ENCODE measurements around the gene FTCDNL1.

Gene FTCDNL1

GRCh38 chr2:199855812-199856211 lies 4.8 kb upstream of the FTCDNL1 start:
- Mint-ChIP-seq H3K4me1 (peaks cover 4% of the 10 kb centered on the region), H3K27ac (no peak overlapping the region), H3K4me3 (no peak overlapping the region), H3K27me3 (peaks cover 46% of the 10 kb centered on the region), H3K9me3 (no peaks in the 10 kb centered on the region), H3K36me3 (no peaks in the 10 kb centered on the region)
- DNase-seq = no peak
- CTCF ChIA-PET = interaction anchor here (0.7 to 0.9 kb wide), 3 partner anchors 16 to 55 kb away, joined by 3 read pairs; no protein-coding TSS in a partner anchor

- H3K27me3 Mint-ChIP-seq = peaks cover 35% of the 10 kb centered on the region
- CTCF ChIA-PET = interaction anchor here (0.9 to 1.6 kb wide), 4 partner anchors 9 to 620 kb away, joined by 3 to 4 read pairs (median 4); no protein-coding TSS in a partner anchor
- peaks cover 12% of the 10 kb centered on the region for H3K4me1 Mint-ChIP-seq
These were observed 891 bp upstream of the FTCDNL1 start for GRCh38 chr2:199851883-199852282.

GRCh38 chr2:199851501-199851810 lies 464 bp upstream of the FTCDNL1 start:
- CTCF ChIA-PET = interaction anchor here (1.6 kb wide), 1 partner anchor 10 kb away, joined by 4 read pairs; no protein-coding TSS in a partner anchor
- H3K36me3 Mint-ChIP-seq = no peaks in the 10 kb centered on the region
- H3K4me1 Mint-ChIP-seq = peaks cover 12% of the 10 kb centered on the region
- H3K27me3 Mint-ChIP-seq = peaks cover 30% of the 10 kb centered on the region
- H3K27ac Mint-ChIP-seq = peak overlapping the region; percentile 73
- H3K9me3 Mint-ChIP-seq = no peaks in the 10 kb centered on the region
- DNase-seq = no peak
- peak overlapping the region; percentile 97 for H3K4me3 Mint-ChIP-seq

More at GRCh38 chr2:199851883-199852282, 891 bp upstream of the FTCDNL1 start:
- Mint-ChIP-seq H3K9me3 (no peaks in the 10 kb centered on the region), H3K27ac (no peak overlapping the region), H3K4me3 (no peak overlapping the region), H3K36me3 (no peaks in the 10 kb centered on the region)
- no peak for DNase-seq

GRCh38 chr2:199850218-199850717 lies 724 bp downstream of the FTCDNL1 start:
- H3K27ac Mint-ChIP-seq = peak overlapping the region; percentile 78
- H3K36me3 Mint-ChIP-seq = no peaks in the 10 kb centered on the region
- H3K4me3 Mint-ChIP-seq = peak overlapping the region; percentile 66
- CTCF ChIA-PET = no interaction called here
- H3K4me1 Mint-ChIP-seq = peaks cover 12% of the 10 kb centered on the region
- no peak for DNase-seq
- peaks cover 24% of the 10 kb centered on the region for H3K27me3 Mint-ChIP-seq
- no peaks in the 10 kb centered on the region for H3K9me3 Mint-ChIP-seq

- DNase-seq = no peak
- Mint-ChIP-seq H3K27ac (no peak overlapping the region), H3K36me3 (no peaks in the 10 kb centered on the region), H3K4me1 (peaks cover 12% of the 10 kb centered on the region), H3K4me3 (no peak overlapping the region), H3K27me3 (peaks cover 13% of the 10 kb centered on the region), H3K9me3 (no peaks in the 10 kb centered on the region)
- CTCF ChIA-PET = no interaction called here
These were observed 2.4 kb downstream of the FTCDNL1 start for GRCh38 chr2:199848389-199849130.

- CTCF ChIA-PET = interaction anchor here (0.9 kb wide), 1 partner anchor 17 kb away, joined by 3 read pairs; no protein-coding TSS in a partner anchor
- Mint-ChIP-seq H3K4me1 (peaks cover 12% of the 10 kb centered on the region), H3K4me3 (no peak overlapping the region), H3K27me3 (peaks cover 9% of the 10 kb centered on the region), H3K36me3 (no peaks in the 10 kb centered on the region), H3K27ac (no peak overlapping the region), H3K9me3 (no peaks in the 10 kb centered on the region)
- no peak for DNase-seq
These were observed 3.7 kb downstream of the FTCDNL1 start for GRCh38 chr2:199847181-199847864.

GRCh38 chr2:199842631-199843395 lies 8.2 kb downstream of the FTCDNL1 start:
- Mint-ChIP-seq H3K36me3 (no peaks in the 10 kb centered on the region), H3K27ac (no peak overlapping the region)
- CTCF ChIA-PET = no interaction called here

GRCh38 chr2:199841409-199841808 lies 9.6 kb downstream of the FTCDNL1 start:
- Mint-ChIP-seq H3K9me3 (no peaks in the 10 kb centered on the region), H3K4me1 (no peaks in the 10 kb centered on the region), H3K27me3 (no peaks in the 10 kb centered on the region), H3K4me3 (no peak overlapping the region), H3K27ac (no peak overlapping the region), H3K36me3 (no peaks in the 10 kb centered on the region)
- CTCF ChIA-PET = no interaction called here
- no peak for DNase-seq

More at GRCh38 chr2:199842631-199843395, 8.2 kb downstream of the FTCDNL1 start:
- H3K27me3 Mint-ChIP-seq = no peaks in the 10 kb centered on the region
- H3K4me3 Mint-ChIP-seq = no peak overlapping the region
- H3K4me1 Mint-ChIP-seq = no peaks in the 10 kb centered on the region
- H3K9me3 Mint-ChIP-seq = no peaks in the 10 kb centered on the region
- no peak for DNase-seq

GRCh38 chr2:199838399-199838798 lies 12.6 kb downstream of the FTCDNL1 start:
- no peaks in the 10 kb centered on the region for H3K27me3 Mint-ChIP-seq
- H3K9me3 Mint-ChIP-seq = no peaks in the 10 kb centered on the region
- no peak overlapping the region for H3K4me3 Mint-ChIP-seq
- H3K27ac Mint-ChIP-seq = no peak overlapping the region
- H3K4me1 Mint-ChIP-seq = no peaks in the 10 kb centered on the region
- CTCF ChIA-PET = no interaction called here
- no peaks in the 10 kb centered on the region for H3K36me3 Mint-ChIP-seq
- no peak for DNase-seq

GRCh38 chr2:199836943-199837342 lies 14.0 kb downstream of the FTCDNL1 start:
- no peak overlapping the region for H3K27ac Mint-ChIP-seq
- no peaks in the 10 kb centered on the region for H3K36me3 Mint-ChIP-seq
- CTCF ChIA-PET = interaction anchor here (0.6 to 1.0 kb wide), 2 partner anchors 16 to 63 kb away, joined by 3 to 4 read pairs; no protein-coding TSS in a partner anchor
- no peaks in the 10 kb centered on the region for H3K9me3 Mint-ChIP-seq
- no peak for DNase-seq
- no peaks in the 10 kb centered on the region for H3K4me1 Mint-ChIP-seq
- H3K27me3 Mint-ChIP-seq = no peaks in the 10 kb centered on the region
- H3K4me3 Mint-ChIP-seq = no peak overlapping the region

- no peak for DNase-seq
- no peak overlapping the region for H3K4me3 Mint-ChIP-seq
- H3K36me3 Mint-ChIP-seq = no peaks in the 10 kb centered on the region
- no peaks in the 10 kb centered on the region for H3K27me3 Mint-ChIP-seq
- H3K9me3 Mint-ChIP-seq = no peaks in the 10 kb centered on the region
- H3K4me1 Mint-ChIP-seq = no peaks in the 10 kb centered on the region
- CTCF ChIA-PET = no interaction called here
- no peak overlapping the region for H3K27ac Mint-ChIP-seq
These were observed 17.5 kb downstream of the FTCDNL1 start for GRCh38 chr2:199833525-199833924.

- no peak overlapping the region for H3K27ac Mint-ChIP-seq
- no peaks in the 10 kb centered on the region for H3K9me3 Mint-ChIP-seq
- CTCF ChIA-PET = interaction anchor here (1.1 kb wide), 1 partner anchor 17 kb away, joined by 3 read pairs; no protein-coding TSS in a partner anchor
- no peaks in the 10 kb centered on the region for H3K4me1 Mint-ChIP-seq
- H3K27me3 Mint-ChIP-seq = no peaks in the 10 kb centered on the region
- H3K36me3 Mint-ChIP-seq = no peaks in the 10 kb centered on the region
- no peak for DNase-seq
- no peak overlapping the region for H3K4me3 Mint-ChIP-seq
These were observed 20.5 kb downstream of the FTCDNL1 start for GRCh38 chr2:199830531-199830930.

- Mint-ChIP-seq H3K36me3 (no peaks in the 10 kb centered on the region), H3K27ac (no peak overlapping the region), H3K4me1 (no peaks in the 10 kb centered on the region), H3K4me3 (no peak overlapping the region), H3K27me3 (no peaks in the 10 kb centered on the region), H3K9me3 (no peaks in the 10 kb centered on the region)
- CTCF ChIA-PET = interaction anchor here (1.1 kb wide), 1 partner anchor 18 kb away, joined by 3 read pairs; no protein-coding TSS in a partner anchor
- DNase-seq = no peak
These were observed 21.4 kb downstream of the FTCDNL1 start for GRCh38 chr2:199829628-199830027.

GRCh38 chr2:199819746-199820145 lies 31.2 kb downstream of the FTCDNL1 start:
- no peaks in the 10 kb centered on the region for H3K36me3 Mint-ChIP-seq
- H3K27ac Mint-ChIP-seq = no peak overlapping the region
- CTCF ChIA-PET = no interaction called here
- no peaks in the 10 kb centered on the region for H3K9me3 Mint-ChIP-seq
- no peak overlapping the region for H3K4me3 Mint-ChIP-seq
- H3K27me3 Mint-ChIP-seq = no peaks in the 10 kb centered on the region
- no peak for DNase-seq
- peaks cover 3% of the 10 kb centered on the region for H3K4me1 Mint-ChIP-seq

All from activated naive CD4-positive, alpha-beta T cell treated with anti-CD3 and anti-CD28 coated beads, Interleukin-2, amount 10 ng/mL, durations not matched to agents 7 days and 5 days (primary cell).